Fibroblast of peridontal ligament (primary cell): ENCODE results near the gene RAB24.
A peak's percentile ranks its signal among the peaks of the same experiment; 100 is the strongest.
"Not testable (repeated sequence)": the region's sequence is repeated elsewhere in the genome, so short reads cannot be mapped to it uniquely, and the experiment has no call there.

Experiments used
- DNase-seq: peaks from one replicate; pipeline ENCODE4 v3.0.0-alpha.2; 2010; ENCODE audit errors: extremely low read depth

Gene RAB24

GRCh38 chr5:177311723-177312648, 8.5 kb upstream of the RAB24 start, which contains the start of gene MXD3:
Gene MXD3 (minus strand): TSS chr5:177311898. CDS start chr5:177311830, 68 bp downstream.
- DNase-seq: peak; percentile 86

GRCh38 chr5:177311392-177311722, 7.8 kb upstream of the RAB24 start:
- no peak for DNase-seq

GRCh38 chr5:177310757-177311391, 7.4 kb upstream of the RAB24 start:
- DNase-seq: no peak

GRCh38 chr5:177310332-177310731, 6.8 kb upstream of the RAB24 start:
- DNase-seq: no peak

- peak; percentile 56 for DNase-seq
Measured at GRCh38 chr5:177309351-177310191, 6.1 kb upstream of the RAB24 start.

- no peak for DNase-seq
Measured at GRCh38 chr5:177308740-177309139, 5.2 kb upstream of the RAB24 start.

GRCh38 chr5:177307544-177308363, 4.2 kb upstream of the RAB24 start:
- DNase-seq: no peak

GRCh38 chr5:177306674-177307543, 3.4 kb upstream of the RAB24 start:
- DNase-seq: peak; percentile 18

GRCh38 chr5:177306103-177306640, 2.7 kb upstream of the RAB24 start:
- DNase-seq: not testable (repeated sequence)

- DNase-seq: peak; percentile 7
Measured at GRCh38 chr5:177304392-177305119, 1.0 kb upstream of the RAB24 start.

- DNase-seq: peak; percentile 19
Measured at GRCh38 chr5:177303925-177304391, 439 bp upstream of the RAB24 start.

- peak; percentile 24 for DNase-seq
Measured at GRCh38 chr5:177302354-177303110, 987 bp downstream of the RAB24 start.

GRCh38 chr5:177301503-177302165, 1.9 kb downstream of the RAB24 start:
- no peak for DNase-seq

GRCh38 chr5:177300951-177301350, 2.6 kb downstream of the RAB24 start:
- DNase-seq: no peak

- DNase-seq: peak; percentile 68
Measured at GRCh38 chr5:177300236-177300880, 3.2 kb downstream of the RAB24 start.

- no peak for DNase-seq
Measured at GRCh38 chr5:177299697-177300096, 3.8 kb downstream of the RAB24 start.

GRCh38 chr5:177297922-177298321, 5.6 kb downstream of the RAB24 start:
- no peak for DNase-seq
